Hematopoietic multipotent progenitor cell treated with erythropoietin and hydrocortisone succinate and interleukin-3 and kit ligand, for 17 days (in vitro differentiated cells): ENCODE measurements around the gene RNF149.
"Not testable (repeated sequence)": the region's sequence is repeated elsewhere in the genome, so short reads cannot be mapped to it uniquely, and the experiment has no call there.

Experiments
- DNase-seq: peaks from one replicate; pipeline ENCODE4 v3.0.0-alpha.2; 2015; ENCODE audit warnings: low spot score

RNF149 gene

DNA sequence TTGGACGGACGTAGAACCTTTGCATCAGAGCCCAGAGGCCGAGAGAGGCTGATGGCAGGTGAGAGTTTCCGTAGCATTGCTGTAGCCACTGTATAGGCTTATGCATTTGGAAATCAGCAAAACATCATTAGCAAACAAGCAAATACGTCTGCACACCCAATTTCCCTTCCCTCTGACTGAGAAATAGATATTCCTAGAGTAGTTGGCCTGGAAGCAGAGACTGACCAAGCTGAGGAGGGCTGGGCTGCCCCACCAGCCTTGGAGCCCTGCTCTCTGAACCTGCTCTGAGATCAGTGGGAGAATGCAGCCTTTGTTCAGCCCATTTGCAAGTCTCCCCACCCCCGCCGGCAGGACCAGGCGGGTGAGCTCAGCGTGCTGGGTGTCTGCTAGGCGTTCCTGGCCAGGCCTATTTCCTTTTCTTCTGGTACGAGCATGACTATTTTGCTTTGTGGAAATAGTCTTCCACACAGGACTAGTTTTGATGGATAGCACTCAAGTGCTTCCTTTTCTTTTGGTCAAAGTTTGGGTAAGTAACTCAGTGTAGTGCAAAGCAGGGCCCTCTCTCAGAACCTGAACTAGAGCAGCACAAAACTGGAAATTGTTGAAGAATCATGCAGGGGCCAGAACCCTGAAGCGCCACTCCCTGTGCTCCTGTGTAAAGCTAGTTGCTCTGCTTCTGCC, 21.9 kb upstream of the RNF149 start:
- no peak for DNase-seq

DNA sequence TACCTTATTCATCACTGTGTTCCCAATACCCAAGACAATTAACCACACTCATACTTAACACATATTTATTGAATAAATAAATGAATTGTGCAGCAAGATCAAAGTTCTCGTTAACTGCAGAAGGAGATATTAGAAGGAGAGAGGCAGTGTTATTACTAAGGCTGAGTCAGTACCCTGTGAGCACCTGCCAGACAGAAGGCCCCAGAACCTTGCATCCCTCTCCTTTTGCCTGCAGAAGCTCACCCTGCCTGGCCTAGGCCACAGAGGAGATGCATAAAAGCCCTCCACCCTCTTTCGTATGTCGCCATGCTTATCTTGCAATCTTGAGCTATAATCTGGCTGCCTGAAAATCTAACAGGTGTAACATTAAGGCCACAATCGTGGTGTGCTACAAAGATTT, 20.5 kb upstream of the RNF149 start:
- DNase-seq, result no peak

DNA sequence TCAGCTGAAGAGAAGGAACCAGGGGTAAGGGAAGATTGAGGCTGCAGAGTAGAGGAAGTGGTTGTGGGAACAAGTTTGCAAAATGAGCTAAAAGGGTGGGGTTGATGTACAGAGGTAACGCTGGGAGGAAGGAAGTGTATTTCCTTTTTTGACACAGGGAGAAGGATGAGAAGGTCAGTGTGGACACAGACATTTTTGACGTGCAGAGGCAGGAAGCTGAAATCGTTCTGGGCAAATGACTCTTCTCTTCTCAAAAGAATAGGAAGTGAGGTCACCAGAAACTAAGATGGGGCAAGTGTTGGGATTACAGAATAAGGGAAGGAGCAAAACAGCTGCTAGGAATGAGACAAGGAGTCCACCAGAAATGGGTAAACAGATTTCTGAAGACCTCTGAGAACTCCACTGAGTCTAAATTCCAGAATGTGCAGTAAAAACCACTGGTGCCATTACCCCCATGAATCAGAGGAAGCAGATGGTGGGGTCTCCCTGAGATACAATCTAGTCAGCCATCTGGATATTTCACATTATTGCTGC, 20.0 kb upstream of the RNF149 start:
- no peak for DNase-seq

DNA sequence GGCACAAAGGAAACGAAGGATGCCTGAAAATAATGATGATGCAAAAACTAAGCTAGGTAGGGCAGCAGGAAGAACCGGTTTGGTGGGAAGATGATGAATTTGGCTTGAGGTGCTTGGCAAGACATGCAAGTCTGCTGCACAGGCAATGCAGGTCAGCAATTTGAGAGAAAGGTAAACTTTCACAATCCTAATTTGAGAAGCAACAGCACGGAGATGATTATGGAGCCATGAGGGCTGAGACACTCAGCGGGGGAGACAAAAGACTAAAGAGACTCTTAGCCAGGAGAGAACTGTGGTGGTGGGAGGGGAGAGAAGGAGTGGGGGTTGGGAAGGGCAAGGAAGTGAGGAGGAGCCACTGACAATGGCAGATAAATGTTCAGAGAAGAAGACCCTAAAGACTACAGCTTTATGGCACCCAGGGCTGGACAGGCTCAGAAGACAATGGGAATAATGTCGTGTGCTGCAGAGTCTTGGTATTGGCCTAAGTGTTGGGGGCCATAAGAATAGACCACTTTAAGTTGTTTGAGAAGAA, 19.4 kb upstream of the RNF149 start:
- DNase-seq, result no peak

DNA sequence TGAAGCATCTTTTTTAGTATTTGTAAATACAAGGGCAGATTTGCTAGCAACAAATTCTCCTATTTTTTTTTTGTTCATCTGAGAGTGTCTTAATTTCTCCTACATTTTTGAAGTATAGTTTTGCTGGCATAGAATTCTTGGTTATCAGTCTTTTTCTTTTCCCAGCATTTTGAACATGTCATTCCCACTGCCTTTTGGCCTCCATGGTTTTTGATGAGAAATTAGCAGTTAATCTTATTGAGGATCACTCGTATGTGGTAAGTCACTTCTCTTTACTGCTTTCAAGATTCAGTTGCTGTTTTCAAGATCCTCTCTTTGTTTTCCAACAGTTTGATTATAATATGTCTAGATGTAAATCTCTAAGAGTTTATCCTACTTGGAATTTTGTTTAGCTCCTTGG, 16.9 kb upstream of the RNF149 start:
- DNase-seq, result no peak

DNA sequence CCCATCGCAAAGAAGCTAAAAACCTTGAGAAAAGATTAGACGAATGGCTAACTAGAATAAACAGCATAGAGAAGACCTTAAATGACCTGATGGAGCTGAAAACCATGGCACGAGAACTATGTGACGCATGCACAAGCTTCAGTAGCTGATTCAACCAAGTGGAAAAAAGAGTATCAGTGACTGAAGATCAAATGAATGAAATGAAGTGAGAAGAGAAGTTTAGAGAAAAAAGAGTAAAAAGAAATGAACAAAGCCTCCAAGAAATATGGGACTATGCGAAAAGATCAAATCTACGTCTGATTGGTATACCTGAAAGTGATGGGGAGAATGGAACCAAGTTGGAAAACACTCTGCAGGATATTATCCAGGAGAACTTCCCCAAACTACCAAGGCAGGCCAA, 8.1 kb upstream of the RNF149 start:
- DNase-seq, result not testable (repeated sequence)

DNA sequence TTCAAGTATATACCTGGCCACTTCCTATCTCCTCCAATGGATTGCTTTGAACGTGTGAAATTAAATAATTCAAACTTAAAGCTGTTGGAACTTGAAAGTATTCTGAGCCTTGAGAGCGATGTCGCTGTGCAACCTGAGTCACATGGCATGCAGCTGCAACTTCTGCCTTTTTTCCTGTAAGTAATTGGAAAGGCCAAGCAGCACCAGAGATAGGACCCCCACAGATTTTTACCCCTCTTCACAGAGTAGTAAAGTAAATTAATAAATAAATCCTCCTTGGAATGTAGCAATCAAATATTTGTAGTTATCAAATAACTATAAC, 3.2 kb upstream of the RNF149 start:
- DNase-seq, result no peak

DNA sequence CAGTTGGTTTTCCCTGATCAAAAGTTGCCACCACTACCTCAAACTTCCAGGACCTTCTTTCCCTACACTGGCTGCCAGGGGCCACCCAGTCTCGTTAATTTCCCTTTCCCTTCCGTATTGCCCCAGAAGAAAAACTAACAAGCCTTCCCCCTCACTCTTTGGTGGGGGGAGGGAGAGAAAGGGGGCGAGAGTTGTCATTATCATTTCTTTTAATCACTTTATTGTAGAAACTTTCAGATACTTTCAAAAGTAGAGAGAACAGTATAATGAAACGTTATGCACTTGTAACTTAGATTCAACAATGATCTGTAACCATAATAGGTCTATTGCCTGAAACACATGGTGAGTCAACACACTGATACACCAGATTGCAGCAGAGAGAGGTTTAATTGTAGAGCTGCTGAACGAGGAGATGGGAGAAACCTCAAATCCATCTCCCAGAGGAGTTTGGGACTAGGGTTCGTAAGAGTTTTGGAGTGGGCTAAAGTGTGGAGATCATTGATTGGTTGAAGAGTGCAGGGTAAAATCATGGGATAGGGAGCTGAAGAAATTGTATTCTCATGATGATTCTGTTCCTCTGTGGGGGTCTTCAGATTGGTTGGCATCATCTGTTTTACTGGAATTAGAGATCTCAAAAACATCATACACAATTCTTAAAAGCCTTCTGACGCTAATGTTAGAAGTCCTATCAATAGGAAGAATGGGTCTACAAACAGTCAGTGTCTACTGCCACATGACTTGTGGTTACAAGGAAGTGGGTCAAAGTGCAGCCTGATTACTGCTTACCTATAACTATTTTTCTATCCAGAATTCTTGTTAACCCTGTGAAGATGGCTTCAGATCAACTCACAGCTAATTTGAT, 2.6 kb upstream of the RNF149 start:
- no peak for DNase-seq

DNA sequence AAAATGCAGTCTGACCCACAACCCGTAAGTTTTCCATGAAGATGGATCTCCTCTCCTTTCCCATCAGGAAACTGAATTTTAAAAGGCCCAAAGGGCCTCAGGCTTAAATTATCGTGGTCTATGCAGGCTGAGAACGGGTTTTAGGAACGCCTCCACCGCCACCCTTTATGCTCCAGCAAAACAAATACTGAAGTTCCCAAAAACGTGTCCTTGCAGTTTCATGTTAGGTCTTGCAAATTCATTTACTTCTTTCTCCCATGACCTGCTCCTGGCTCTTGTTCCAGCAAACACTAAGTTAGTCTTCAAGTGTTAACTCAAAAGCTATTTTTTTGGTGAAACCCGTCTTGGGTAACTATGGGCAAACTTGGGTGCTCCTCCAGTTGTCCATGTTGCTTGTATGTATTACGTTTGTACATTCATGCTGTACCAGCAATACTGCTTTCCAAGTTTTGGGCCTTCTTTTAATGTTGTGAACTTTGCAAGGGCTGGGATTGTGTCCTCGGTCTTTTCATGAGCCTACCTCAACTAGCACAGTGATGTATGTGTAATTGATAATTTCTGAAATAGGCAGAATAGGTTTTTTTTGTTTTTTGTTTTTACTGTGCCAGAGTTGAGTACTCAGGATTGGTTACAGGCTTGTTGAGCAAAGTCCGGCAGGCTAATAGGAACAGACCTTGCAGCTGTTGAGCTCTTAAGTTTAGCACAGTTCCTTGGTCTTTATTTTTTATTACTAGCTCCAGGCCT, 1.8 kb upstream of the RNF149 start:
- DNase-seq, result no peak

DNA sequence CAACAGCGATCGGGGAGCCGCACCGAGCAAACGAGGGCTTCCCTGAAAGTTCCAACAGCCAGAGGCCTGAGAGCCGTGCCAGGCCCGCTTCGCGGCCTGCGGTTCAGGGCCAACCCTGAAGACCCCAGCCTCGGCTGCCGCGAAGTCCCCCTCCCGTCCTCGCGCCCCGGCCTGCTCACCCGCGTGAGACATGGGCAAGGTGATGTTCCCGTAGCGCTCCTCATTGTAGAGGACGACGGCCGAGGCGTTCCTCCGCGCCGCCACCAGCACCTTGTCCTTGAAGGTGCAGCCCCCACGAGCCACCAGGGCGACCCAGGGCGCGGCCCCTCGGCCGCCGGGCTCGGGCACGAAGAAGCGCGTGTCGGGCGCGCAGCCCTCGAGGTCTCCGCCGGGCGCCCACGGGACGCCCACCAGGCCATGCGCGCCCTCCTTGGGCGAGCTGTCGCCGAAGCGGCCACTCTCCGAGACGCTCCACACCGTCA, 510 bp downstream of the RNF149 start:
- no peak for DNase-seq

DNA sequence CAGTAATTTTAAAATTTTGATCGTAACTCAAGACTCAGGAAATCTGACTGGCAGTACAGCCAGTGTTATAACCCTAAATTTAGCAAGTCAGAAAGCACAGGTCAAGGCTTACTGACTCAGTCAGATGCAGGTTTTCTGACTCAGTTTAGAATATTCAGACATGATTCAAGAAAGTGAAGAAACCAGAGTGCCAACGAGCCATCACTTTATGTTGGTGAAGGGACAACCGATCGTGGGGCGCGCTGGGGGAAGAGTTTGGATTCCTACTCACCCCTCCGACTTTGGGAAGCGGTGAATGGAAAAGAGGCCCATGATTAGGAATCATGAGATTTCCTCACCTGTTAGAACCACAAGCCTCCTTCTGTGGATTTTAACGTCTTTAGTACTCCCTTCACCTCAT, 998 bp downstream of the RNF149 start:
- no peak for DNase-seq

DNA sequence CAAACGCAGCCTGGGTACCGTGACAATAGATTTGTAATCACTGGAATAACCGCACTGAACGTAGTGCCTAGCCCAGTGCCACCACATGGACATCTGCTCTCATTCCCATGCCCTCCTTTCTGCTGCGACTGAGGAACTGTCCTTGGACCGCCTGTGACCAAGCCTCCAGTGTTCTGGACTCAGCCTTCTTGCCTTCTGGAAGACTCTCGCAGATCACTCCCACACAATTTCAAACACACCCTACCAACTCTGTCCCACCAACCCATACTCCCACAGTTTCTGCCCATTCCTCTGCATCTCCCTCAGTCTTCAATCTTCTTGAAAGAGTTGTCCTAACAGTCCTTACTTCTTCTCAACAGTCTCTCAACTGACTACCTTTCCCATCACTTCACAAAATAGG, 2.1 kb downstream of the RNF149 start:
- DNase-seq, result no peak

DNA sequence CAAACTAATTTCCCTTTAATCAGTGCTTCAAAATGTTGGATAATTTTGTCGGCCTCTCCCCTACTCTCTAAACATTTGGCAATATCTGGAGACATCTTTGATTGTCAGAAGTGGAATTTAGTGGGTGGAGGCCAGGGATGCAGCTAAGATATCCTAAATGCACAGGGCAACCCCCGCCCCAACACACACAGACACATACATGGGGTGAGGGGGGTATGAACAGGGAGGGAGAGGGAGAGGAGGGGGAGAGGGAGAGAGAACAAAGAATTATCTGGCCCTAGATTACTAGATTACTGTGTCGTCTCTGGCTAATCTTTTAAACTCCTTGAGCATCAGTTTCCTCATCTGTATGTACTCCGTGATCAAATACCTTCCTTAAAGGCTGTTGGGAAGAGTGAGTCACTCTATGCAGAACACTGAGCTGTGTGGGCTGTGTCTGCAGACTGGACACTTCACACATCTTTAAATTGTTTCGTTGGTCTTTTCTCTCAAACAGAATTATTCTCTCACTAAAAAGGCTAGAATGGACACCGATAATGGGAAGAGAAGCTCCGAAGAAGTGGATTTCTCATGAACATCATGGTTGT, 2.9 kb downstream of the RNF149 start:
- no peak for DNase-seq

DNA sequence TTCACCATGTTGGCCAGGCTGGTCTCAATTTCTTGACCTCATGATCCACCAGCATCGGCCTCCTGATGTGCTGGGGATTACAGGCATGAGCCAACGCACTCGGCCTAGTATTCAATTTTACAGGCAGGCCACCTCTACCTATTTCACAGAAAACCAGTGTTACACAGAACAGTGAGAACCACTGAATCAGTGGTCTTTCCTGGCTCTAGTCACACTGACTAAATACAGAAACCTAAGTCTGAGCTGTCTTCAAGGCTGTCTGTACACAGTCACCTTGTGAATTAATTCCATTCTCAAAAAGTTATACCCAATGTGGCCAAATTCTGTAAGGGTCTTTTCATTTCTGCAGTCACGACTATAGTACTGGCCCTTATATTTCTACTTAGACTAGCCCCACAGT, 3.5 kb downstream of the RNF149 start:
- no peak for DNase-seq

DNA sequence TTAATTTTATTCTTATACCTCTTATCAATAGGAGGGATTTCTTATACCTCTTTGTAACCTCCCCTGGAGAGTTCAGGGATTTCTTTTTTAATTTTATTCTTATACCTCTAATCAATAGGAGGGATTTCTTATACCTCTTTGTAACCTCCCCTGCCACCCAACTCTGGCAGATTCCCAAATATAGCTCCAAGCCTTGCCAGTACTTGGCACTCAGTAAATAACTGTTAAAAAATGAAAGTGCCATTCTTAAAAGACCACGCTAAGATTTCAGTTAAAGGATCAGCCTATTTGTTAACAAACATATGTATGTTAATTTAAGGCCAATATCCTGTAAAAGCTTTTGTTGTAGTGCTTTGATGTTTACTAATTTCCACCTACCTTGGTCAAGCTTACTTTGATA, 4.8 kb downstream of the RNF149 start:
- DNase-seq, result no peak

DNA sequence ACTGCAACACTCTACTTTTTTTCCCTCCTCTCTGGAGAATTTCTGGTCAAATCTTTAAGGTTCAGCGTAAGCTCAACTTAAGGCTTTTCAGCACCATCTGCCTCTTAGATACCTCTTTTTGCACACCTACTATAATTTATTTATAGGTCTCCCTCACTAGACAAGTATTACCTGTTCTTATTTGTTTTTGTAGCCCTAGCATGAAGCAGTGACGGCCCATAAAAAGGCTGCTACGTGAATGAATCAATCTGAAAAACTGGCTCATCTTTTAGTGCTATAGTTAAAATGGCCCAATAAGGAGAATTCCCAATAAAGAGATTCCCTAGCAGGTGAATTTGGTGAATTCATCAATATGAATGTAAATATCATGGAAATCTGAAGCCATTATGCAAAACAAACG, 6.5 kb downstream of the RNF149 start:
- no peak for DNase-seq

DNA sequence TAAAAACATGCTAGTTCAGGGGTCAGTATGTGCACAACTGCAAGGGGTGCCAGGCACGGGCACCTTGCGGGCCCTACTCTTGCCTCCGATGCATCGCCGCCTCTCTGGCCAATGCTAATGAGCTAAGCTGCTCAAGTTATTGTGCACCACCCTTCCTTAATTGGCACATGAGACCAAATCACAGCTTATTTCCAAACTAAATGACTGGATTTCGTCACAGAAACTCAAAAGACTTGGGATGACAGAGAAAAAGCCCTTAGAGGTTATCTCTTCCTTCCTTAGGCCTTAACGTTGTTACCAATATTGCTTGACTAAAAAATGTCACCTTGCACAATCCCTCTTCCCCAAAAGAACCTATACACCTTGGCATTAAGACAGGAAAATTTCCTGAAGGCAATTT, 7.7 kb downstream of the RNF149 start:
- DNase-seq, result no peak

DNA sequence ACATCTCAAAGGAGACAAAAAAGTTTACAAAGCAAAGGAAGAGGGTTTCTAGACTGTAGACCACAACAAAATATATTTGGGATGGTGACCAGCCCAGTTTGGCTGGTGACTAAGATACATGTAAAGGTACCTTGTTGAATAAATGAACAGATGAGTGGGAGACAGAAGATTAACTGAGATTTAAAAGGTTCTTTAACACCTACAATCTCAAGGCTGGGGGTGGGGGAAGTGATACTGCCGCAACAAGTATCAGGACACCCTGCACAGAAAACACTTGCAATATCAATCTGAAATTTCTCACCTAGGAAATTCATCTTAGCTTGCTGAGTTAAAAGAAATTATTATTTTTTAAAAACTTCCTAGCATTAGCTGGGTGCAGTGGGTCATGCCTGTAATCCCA, 8.3 kb downstream of the RNF149 start:
- DNase-seq, result no peak

DNA sequence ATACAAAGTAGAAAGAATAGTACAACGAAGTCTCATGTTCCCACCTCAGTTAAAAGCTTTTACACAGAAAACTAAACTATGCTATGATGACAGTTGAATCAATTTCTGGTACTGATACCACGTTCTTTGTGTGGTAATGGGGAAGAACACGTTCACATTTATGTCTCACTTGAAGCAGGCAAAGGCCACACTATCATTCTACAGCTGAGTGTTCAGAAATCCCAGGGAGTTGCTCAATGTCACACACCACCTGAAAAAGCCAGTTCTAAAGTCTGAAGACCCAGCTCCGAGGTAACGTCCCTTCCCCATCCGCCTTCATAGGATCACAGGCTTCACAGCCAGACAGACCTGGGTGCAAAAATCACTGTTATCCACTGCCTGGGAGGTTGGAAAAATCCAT, 8.9 kb downstream of the RNF149 start:
- DNase-seq, result no peak

DNA sequence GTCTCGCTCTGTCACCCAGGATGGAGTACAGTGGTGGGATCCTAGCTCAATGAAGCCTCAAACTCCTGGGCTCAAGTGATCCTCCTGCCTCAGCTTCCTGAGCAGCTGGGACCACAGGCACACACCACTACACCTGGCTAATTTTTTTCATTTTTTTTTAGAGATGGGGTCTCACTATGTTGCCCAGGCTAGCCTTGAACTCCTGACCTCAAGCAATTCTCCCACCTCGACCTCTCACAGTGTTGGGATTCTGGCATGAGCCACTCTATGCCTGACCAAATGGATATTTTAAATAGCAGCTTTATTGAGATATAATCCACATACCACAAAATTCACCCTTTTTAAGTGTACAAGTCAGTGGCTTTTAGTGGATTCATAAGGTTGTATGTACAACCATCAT, 11.1 kb downstream of the RNF149 start:
- no peak for DNase-seq

DNA sequence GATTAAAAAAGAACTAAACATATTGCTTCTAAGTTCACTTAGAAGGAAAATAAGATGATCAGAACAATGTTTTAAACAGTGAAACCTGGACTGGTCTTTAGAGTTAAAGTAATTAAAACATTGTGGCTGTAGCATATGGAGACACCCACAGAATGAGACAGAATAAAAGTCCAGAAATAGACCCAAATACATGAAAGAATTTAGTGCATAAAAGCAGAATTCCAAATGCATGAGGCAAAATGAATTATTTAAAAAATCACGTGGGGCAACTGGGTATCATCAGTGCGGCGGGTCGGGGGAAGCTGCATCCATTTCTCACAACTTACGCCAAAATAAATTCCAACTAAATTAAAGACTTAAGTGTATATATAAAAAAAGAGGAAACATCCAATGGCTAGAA, 12.1 kb downstream of the RNF149 start:
- DNase-seq, result no peak

DNA sequence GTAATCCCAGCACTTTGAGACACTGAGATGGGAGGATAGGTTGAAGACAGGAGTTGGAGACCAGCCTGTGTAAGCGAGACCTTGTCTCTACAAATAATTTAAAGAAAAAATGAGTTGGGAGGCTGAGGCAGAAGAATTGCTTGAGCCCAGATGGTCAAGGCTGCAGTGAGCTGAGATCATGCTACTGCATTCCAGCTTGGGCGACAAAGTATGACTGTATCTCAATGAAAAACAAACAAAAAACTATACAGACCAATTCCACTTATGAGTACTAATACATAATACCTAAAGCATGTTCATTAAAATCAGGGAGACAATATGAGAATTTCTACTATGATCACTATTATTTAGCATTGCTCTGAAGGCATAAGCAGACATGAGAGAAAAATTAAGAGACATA, 12.6 kb downstream of the RNF149 start:
- DNase-seq, result no peak
